ENCODE data around the gene ANKRD35. TPM values are rescaled to one million over a fixed set of nuclear protein-coding genes. Genes with fewer than 3 reads are reported as not detected.

ANKRD35 gene
- total and polyA plus RNA-seq, 10 of the 15 experiments (the other 5 are each of a cell fraction or from before 2014, with no cell fraction given), result 0.01 to 0.08 TPM; not detected in 8

GRCh38 chr1:145827966-145828365 lies 57.7 kb downstream of the ANKRD35 start:
- intact Hi-C loops (cut with micrococcal nuclease; ENCODE audit: unreplicated experiment) (no loop called here), in situ Hi-C loops (cut with MboI) (no loop called here)
- TF ChIP-seq CREB1 (IDR thresholded peaks at IDR 0.05; ENCODE audit: low read depth) (no peak), ATF2 (IDR thresholded peaks at IDR 0.05; ENCODE audit: low read length) (no peak)
- no TSS peak for BruUV-seq (replicated peaks)
- RAD21 ChIA-PET (ENCODE audit: unreplicated experiment), result no interaction called here
- FAIRE-seq (no peak), DNase-seq (ENCODE audit: low read depth, low spot score) (no peak), ATAC-seq (no peak)
- no peaks in the 10 kb centered on the region for H4K20me1 ChIP-seq (ENCODE audit: control insufficient read depth, insufficient read depth)
- H3K4me3 ChIP-seq, result no peak overlapping the region
- SMC1A ChIA-PET (ENCODE audit: uncharacterized antibody, unreplicated experiment), result interaction anchor here (1.1 to 5.0 kb wide), 2 partner anchors 16 to 22 kb away, joined by 4 to 20 read pairs; partner anchors contain the start of gene NUDT17
- peaks cover 32% of the 10 kb centered on the region for H3K79me2 ChIP-seq (ENCODE audit: control insufficient read depth, insufficient read depth, low read length)
- H3K27me3 ChIP-seq (replicated peaks in 1 of 2; ENCODE audit: control insufficient read depth in 2 of 2, insufficient read depth in 2 of 2, low read length in 1 of 2), result no peaks in the 10 kb centered on the region
- H3K4me2 ChIP-seq (ENCODE audit: control insufficient read depth, insufficient read depth), result peak overlapping the region; percentile 7; the same call in 1 of the 2 replicates
- peaks cover 7 to 22% of the 10 kb centered on the region in 2 experiments; a peak in 3 of 4 replicates for H3K36me3 ChIP-seq (ENCODE audit: control insufficient read depth in 2 of 2, insufficient read depth in 2 of 2, low read length in 1 of 2)
- H3K9me3 ChIP-seq (replicated peaks; ENCODE audit: control insufficient read depth, insufficient read depth, low read length), result no peaks in the 10 kb centered on the region
- POLR2A ChIA-PET, result interaction anchor here (0.8 kb wide), 1 partner anchor 15 kb away, joined by 3 read pairs; no protein-coding TSS in a partner anchor
- CTCF ChIA-PET, result interaction anchor here (1.0 to 6.4 kb wide), 2 partner anchors 15 to 19 kb away, joined by 4 to 80 read pairs; partner anchors contain the start of gene NUDT17
- H2AFZ ChIP-seq (ENCODE audit: control insufficient read depth, low read depth, low read length), result no peak overlapping the region
- no peak overlapping the region for H3K9ac ChIP-seq (ENCODE audit: control insufficient read depth, insufficient read depth, low read length)
- no peak overlapping the region for H3K27ac ChIP-seq (ENCODE audit: control insufficient read depth, insufficient read depth)
- H3K4me1 ChIP-seq (ENCODE audit: control insufficient read depth, insufficient read depth, low read length), result peaks cover 10% of the 10 kb centered on the region

- TF ChIP-seq HDGF (IDR thresholded peaks at IDR 0.05) (no peak), IKZF1 (conservative IDR thresholded peaks at IDR 0.05) (no peak), CTCF (IDR thresholded peaks at IDR 0.05 in 2 of 3, conservative IDR thresholded peaks at IDR 0.05 in 1 of 3; ENCODE audit: control insufficient read depth in 2 of 3, extremely low read depth in 1 of 3, insufficient read depth in 1 of 3, low read depth in 3 of 3, low read length in 3 of 3) (peak in 1 of 3 experiments; percentile 19; a peak in 2 of 6 replicates)
- ChIA-PET POLR2A (interaction anchor here (1.1 to 3.9 kb wide), 2 partner anchors 12 to 33 kb away, joined by 3 to 20 read pairs; partner anchors contain the start of gene PIAS3), SMC1A (ENCODE audit: uncharacterized antibody, unreplicated experiment) (interaction anchor here (0.6 to 5.0 kb wide), 12 partner anchors 18 to 180 kb away, joined by 3 to 20 read pairs (median 4); partner anchors contain the start of genes NUDT17 and PIAS3), RAD21 (ENCODE audit: unreplicated experiment) (interaction anchor here (0.9 to 1.3 kb wide), 2 partner anchors 21 to 93 kb away, joined by 3 to 4 read pairs; partner anchors contain the start of gene PEX11B), CTCF (interaction anchor here (1.0 to 6.4 kb wide), 8 partner anchors 13 to 206 kb away, joined by 3 to 80 read pairs (median 5); partner anchors contain the start of genes NUDT17 and PIAS3)
- no peaks in the 10 kb centered on the region for H4K20me1 ChIP-seq (ENCODE audit: control insufficient read depth, insufficient read depth)
- in situ Hi-C loops (cut with MboI) (no loop called here), intact Hi-C loops (cut with micrococcal nuclease; ENCODE audit: unreplicated experiment) (no loop called here)
- WGBS (ENCODE audit: insufficient coverage, insufficient replicate concordance, low lambda C conversion rate, missing lambda C conversion rate), result 100% methylated on average over 2 of the region's 2 CpGs
- no peaks in the 10 kb centered on the region for H3K9me3 ChIP-seq (replicated peaks; ENCODE audit: control insufficient read depth, insufficient read depth, low read length)
- H3K4me1 ChIP-seq (ENCODE audit: control insufficient read depth, insufficient read depth, low read length), result peaks cover 10% of the 10 kb centered on the region
- no peak overlapping the region for H3K4me2 ChIP-seq (ENCODE audit: control insufficient read depth, insufficient read depth)
- no peak for FAIRE-seq
- peaks cover 32% of the 10 kb centered on the region for H3K79me2 ChIP-seq (ENCODE audit: control insufficient read depth, insufficient read depth, low read length)
- no TSS peak for BruUV-seq (replicated peaks)
- H2AFZ ChIP-seq (ENCODE audit: control insufficient read depth, low read depth, low read length), result no peak overlapping the region
- no peak overlapping the region for H3K27ac ChIP-seq (ENCODE audit: control insufficient read depth, insufficient read depth)
- peaks cover 4 to 22% of the 10 kb centered on the region in 2 experiments; a peak in 3 of 4 replicates for H3K36me3 ChIP-seq (ENCODE audit: control insufficient read depth in 2 of 2, insufficient read depth in 2 of 2, low read length in 1 of 2)
- no peak overlapping the region for H3K9ac ChIP-seq (ENCODE audit: control insufficient read depth, insufficient read depth, low read length)
- H3K4me3 ChIP-seq, result 0 out of 2 replicates have a peak overlapping the region, but pooled peaks have one; percentile 67
- no peak for DNase-seq (ENCODE audit: low read depth, low spot score)
- no peaks in the 10 kb centered on the region for H3K27me3 ChIP-seq (replicated peaks in 1 of 2; ENCODE audit: control insufficient read depth in 2 of 2, insufficient read depth in 2 of 2, low read length in 1 of 2)
- no peak for ATAC-seq
Measured at GRCh38 chr1:145826030-145826429, 59.6 kb downstream of the ANKRD35 start.

All from GM12878 (cell line).